Cardiac muscle cell (in vitro differentiated cells and primary cell): Measurements from ENCODE around the gene TMEM214. TPM values are rescaled to one million over a fixed set of nuclear protein-coding genes. Genes with fewer than 3 reads are reported as not detected.

Source experiments
- DNase-seq, 2 donors: peaks; one replicate each; pipeline versions ENCODE4 v3.0.0 to v3.0.0-alpha.2; 2010 to 2017; ENCODE audit warnings: low read depth in 1 of 2, low spot score in 1 of 2
- H3K27ac ChIP-seq: fragments of 200-600 bp; sonication (generic); 2 replicates; pipeline ENCODE4 v1.5.1; 2016
- H3K27me3 ChIP-seq: fragments of 200-600 bp; sonication (generic); 2 replicates; pipeline ENCODE4 v1.6.0; 2016; ENCODE audit warnings: control low read depth
- H3K36me3 ChIP-seq: fragments of 200-600 bp; sonication (generic); 2 replicates; pipeline ENCODE4 v1.5.1; 2016; ENCODE audit warnings: control low read depth
- H3K4me1 ChIP-seq: fragments of 200-600 bp; sonication (generic); 2 replicates; pipeline ENCODE4 v1.8.1; 2017; ENCODE audit warnings: low read depth, mild to moderate bottlenecking, mixed run types
- H3K4me3 ChIP-seq: fragments of 200-600 bp; sonication (generic); 2 replicates; pipeline ENCODE4 v1.5.1; 2016; ENCODE audit warnings: mild to moderate bottlenecking
- H3K9me3 ChIP-seq: fragments of 200-600 bp; sonication (generic); 2 replicates; pipeline ENCODE4 v1.5.1; 2017; ENCODE audit warnings: low read depth, mild to moderate bottlenecking, control low read depth
- polyA plus RNA-seq: library from polyadenylated mRNA; unstranded; fragments of >200 nt; fragmentation: Nextera tagmentation; extraction: Ambion mirVana; gene quantifications from 2 replicates; pipeline ENCODE4 v1.2.1, GENCODE V29; 2016
- total RNA-seq: library from RNA; depleted of rRNA; stranded (reverse); fragments of >200 nt; gene quantifications from 2 replicates; pipeline ENCODE4 v1.2.3, GENCODE V29; 2016
- TF ChIP-seq, protein P1 (sequence below): IDR thresholded peaks from 2 replicates; pipeline ENCODE4 v1.5.1; 2012; ENCODE audit warnings: low read depth, mild to moderate bottlenecking, low read length

The TMEM214 gene
- total and polyA plus RNA-seq, 2 experiments from 2014 or later = 38.9 to 66.3 TPM

DNA sequence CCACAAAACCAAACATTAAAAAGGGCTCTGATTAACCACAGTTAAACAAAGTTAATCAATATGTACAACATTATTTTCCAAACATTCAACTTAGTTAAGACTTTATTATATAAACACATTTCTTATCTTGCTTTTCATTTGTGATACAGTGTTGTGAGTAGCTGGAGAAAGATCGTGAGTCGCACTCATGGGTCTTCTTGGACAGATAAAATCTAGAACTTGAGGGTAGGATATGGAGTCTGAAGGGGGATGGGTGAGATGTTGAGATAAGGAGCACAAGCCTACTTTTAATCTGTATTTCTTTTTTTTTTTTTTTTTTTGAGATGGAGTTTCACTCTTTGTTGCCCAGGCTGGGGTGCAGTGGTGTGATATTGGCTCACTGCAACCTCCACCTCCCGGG, 22.6 kb upstream of the TMEM214 start:
- Histone ChIP-seq H3K27me3 (no peaks in the 10 kb centered on the region), H3K27ac (peak overlapping the region; percentile 91), H3K4me1 (peaks cover 45% of the 10 kb centered on the region), H3K9me3 (no peaks in the 10 kb centered on the region), H3K4me3 (no peak overlapping the region), H3K36me3 (no peaks in the 10 kb centered on the region)
- TF ChIP-seq, protein P1, sequence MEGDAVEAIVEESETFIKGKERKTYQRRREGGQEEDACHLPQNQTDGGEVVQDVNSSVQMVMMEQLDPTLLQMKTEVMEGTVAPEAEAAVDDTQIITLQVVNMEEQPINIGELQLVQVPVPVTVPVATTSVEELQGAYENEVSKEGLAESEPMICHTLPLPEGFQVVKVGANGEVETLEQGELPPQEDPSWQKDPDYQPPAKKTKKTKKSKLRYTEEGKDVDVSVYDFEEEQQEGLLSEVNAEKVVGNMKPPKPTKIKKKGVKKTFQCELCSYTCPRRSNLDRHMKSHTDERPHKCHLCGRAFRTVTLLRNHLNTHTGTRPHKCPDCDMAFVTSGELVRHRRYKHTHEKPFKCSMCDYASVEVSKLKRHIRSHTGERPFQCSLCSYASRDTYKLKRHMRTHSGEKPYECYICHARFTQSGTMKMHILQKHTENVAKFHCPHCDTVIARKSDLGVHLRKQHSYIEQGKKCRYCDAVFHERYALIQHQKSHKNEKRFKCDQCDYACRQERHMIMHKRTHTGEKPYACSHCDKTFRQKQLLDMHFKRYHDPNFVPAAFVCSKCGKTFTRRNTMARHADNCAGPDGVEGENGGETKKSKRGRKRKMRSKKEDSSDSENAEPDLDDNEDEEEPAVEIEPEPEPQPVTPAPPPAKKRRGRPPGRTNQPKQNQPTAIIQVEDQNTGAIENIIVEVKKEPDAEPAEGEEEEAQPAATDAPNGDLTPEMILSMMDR = no peak
- DNase-seq = no peak

DNA sequence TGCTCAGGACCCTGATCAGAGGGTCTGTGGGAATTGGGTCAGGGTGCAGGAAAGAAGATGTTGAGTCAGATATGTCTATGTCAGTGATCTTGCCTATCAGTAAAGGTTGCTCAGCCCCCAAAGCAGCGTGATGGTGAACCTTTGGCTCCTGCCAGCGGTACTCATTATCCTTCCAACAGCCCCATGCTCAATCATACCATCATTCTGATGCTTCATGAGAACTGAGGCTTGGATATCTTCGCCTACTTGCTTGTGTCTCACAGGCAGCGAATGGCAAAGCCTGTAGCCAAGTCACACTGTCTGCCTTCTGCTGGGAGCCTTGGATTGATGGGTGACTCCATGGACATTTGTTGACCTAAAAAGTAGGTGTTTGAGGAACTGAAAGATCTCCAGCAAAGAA, 19.0 kb upstream of the TMEM214 start:
- no peak for DNase-seq
- no peaks in the 10 kb centered on the region for H3K9me3 ChIP-seq
- no peak overlapping the region for H3K4me3 ChIP-seq
- peaks cover 32% of the 10 kb centered on the region for H3K4me1 ChIP-seq
- TF ChIP-seq, protein P1 = no peak
- no peaks in the 10 kb centered on the region for H3K27me3 ChIP-seq
- H3K36me3 ChIP-seq = no peaks in the 10 kb centered on the region
- no peak overlapping the region for H3K27ac ChIP-seq

DNA sequence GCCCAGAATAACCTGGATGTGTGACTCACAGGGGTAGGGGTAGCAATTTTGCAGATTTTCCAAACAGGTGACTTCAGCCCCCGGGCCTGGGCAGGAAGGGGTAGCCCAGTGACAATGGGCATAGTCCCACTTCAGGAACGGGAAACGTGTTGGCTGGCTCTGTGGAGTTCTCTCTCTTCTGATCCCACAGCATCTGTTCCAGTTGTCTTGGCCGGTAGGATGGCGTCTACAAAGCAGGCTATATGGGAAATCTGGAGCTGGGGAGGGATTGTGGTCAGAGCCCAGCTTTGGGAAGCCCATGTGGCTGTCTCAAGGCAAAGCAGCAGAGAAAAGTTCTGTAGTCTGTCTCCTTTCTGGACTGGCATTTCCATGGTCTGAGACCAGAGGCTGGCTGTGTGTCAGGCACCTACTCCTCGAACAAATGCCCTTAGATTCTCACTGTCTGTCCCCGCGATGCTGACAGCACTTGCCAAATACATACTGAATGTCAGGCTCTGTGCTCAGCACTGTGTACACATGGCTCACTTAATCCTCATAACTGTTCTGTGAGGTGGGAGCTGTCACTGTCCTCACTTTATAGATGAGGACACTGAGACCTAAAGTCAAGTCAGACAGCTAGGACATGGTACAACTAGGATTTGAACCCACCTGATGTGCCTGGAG, 17.9 kb upstream of the TMEM214 start:
- TF ChIP-seq, protein P1 = no peak
- Histone ChIP-seq H3K36me3 (no peaks in the 10 kb centered on the region), H3K9me3 (no peaks in the 10 kb centered on the region), H3K4me1 (peaks cover 24% of the 10 kb centered on the region), H3K27ac (peak overlapping the region; percentile 38), H3K4me3 (no peak overlapping the region), H3K27me3 (no peaks in the 10 kb centered on the region)
- no peak for DNase-seq

DNA sequence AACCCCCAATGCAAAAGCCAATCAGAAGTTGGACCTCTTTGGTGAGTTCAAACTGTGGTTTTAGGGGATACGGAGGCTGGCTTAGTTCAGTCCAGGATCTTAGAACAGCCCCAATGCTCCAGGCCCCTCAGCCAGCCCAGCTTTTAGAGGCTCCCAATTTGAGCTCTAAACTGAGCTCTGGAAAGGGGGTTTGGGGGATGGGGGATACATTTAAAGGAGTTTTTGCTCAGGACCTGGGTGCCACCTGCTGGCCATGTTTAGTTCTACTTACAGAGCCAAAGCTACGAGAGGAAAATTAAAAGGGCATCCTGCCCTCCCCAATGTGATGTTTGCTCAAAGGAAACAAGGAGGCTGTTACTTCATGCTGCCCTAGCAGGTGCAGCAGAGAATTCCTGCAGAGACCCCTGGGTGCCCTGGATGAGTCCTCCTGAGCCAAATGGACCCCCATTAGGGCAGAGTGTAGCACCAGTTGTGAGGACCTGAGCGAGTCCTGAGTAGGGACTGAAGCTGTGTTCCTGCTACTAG, 15.9 kb upstream of the TMEM214 start:
- Histone ChIP-seq H3K27ac (no peak overlapping the region), H3K27me3 (no peaks in the 10 kb centered on the region), H3K9me3 (no peaks in the 10 kb centered on the region), H3K4me3 (no peak overlapping the region), H3K36me3 (no peaks in the 10 kb centered on the region), H3K4me1 (peaks cover 32% of the 10 kb centered on the region)
- TF ChIP-seq, protein P1 = peak; percentile 69
- DNase-seq = peak; percentile 82 to 91

DNA sequence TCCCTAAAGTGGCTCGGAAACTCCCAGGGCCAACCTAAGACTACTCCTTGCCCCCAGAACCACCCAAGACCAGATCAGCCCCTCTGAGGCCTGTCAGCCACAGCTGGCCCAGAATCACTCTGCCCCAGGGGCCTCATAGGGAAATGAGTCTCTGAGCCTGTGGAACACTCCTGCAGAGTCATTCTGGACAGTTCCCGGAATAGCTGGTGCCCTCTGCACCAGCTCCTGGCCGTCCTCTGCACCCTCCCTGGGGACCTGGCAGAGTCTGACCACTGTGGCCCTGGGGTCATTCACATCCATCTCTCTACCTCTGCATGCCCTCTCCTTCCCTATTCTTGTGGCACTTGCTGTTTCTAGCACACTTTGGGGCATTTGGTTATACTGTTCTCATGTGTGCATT, 14.6 kb upstream of the TMEM214 start:
- H3K27ac ChIP-seq = peak overlapping the region; percentile 32
- no peaks in the 10 kb centered on the region for H3K9me3 ChIP-seq
- H3K36me3 ChIP-seq = peaks cover 10% of the 10 kb centered on the region
- no peak overlapping the region for H3K4me3 ChIP-seq
- peak in 1 of 2 donors; percentile 23 for DNase-seq
- peaks cover 30% of the 10 kb centered on the region for H3K4me1 ChIP-seq
- TF ChIP-seq, protein P1 = no peak
- H3K27me3 ChIP-seq = no peaks in the 10 kb centered on the region
